SK-N-SH (cell line): ENCODE data around the gene TFPI2.

Experiments used
- CHD2 ChIP-seq: fragments of 150-350 bp; IDR thresholded peaks from 2 replicates; pipeline ENCODE4 v1.6.1; 2018; ENCODE audit warnings: low read length; ENCODE audit not compliant: partially characterized antibody
- ELF1 ChIP-seq: IDR thresholded peaks from 2 replicates; pipeline ENCODE4 v1.4.0; 2012
- EP300 ChIP-seq, 2 experiments: IDR thresholded peaks; 2 replicates each; pipeline versions ENCODE4 v1.4.0 to v1.6.1; 2012; ENCODE audit warnings: borderline replicate concordance in 1 of 2, low read depth in 1 of 2, low read length in 1 of 2
- EZH2phosphoT487 ChIP-seq: fragments of 200-600 bp; sonication (generic); IDR thresholded peaks from 2 replicates; pipeline ENCODE4 v1.6.1; 2017; ENCODE audit warnings: low read depth, mixed run types, mild to moderate bottlenecking, antibody characterized with exemption, moderate library complexity, borderline replicate concordance
- JUND ChIP-seq: IDR thresholded peaks from 2 replicates; pipeline ENCODE4 v1.4.0; 2012
- NFIC ChIP-seq: IDR thresholded peaks from 2 replicates; pipeline ENCODE4 v1.4.0; 2012; ENCODE audit warnings: borderline replicate concordance
- NRF1 ChIP-seq: IDR thresholded peaks from 2 replicates; pipeline ENCODE4 v1.6.1; 2012; ENCODE audit warnings: low read depth, mild to moderate bottlenecking, low read length
- PBX3 ChIP-seq: IDR thresholded peaks from 2 replicates; pipeline ENCODE4; 2012
- POLR2AphosphoS5 ChIP-seq: IDR thresholded peaks from 2 replicates; pipeline ENCODE4 v1.6.1; 2012; ENCODE audit warnings: low read depth, low read length
- TAF1 ChIP-seq: IDR thresholded peaks from 2 replicates; pipeline ENCODE4 v1.6.1; 2012; ENCODE audit warnings: low read depth, mild to moderate bottlenecking, low read length, moderate library complexity, borderline replicate concordance
- YY1 ChIP-seq: IDR thresholded peaks from 2 replicates; pipeline ENCODE4 v1.4.0; 2012; ENCODE audit warnings: low read depth, mild to moderate bottlenecking
- TF ChIP-seq, protein P1 (sequence below): fragments of 200-600 bp; sonication (generic); IDR thresholded peaks from 2 replicates; pipeline ENCODE4 v1.6.1; 2017; ENCODE audit warnings: antibody characterized with exemption, mild to moderate bottlenecking, moderate library complexity
- TF ChIP-seq, protein P2 (sequence below): IDR thresholded peaks from 2 replicates; pipeline ENCODE4 v1.4.0; 2012; ENCODE audit warnings: low read depth, borderline replicate concordance

GRCh38 chr7:93920496-93921182 lies 30.1 kb upstream of the TFPI2 start:
- no peak for TF ChIP-seq TAF1
- no peak for TF ChIP-seq CHD2
- no peak for TF ChIP-seq PBX3
- TF ChIP-seq, protein P1, sequence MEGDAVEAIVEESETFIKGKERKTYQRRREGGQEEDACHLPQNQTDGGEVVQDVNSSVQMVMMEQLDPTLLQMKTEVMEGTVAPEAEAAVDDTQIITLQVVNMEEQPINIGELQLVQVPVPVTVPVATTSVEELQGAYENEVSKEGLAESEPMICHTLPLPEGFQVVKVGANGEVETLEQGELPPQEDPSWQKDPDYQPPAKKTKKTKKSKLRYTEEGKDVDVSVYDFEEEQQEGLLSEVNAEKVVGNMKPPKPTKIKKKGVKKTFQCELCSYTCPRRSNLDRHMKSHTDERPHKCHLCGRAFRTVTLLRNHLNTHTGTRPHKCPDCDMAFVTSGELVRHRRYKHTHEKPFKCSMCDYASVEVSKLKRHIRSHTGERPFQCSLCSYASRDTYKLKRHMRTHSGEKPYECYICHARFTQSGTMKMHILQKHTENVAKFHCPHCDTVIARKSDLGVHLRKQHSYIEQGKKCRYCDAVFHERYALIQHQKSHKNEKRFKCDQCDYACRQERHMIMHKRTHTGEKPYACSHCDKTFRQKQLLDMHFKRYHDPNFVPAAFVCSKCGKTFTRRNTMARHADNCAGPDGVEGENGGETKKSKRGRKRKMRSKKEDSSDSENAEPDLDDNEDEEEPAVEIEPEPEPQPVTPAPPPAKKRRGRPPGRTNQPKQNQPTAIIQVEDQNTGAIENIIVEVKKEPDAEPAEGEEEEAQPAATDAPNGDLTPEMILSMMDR, result no peak
- no peak for TF ChIP-seq YY1
- TF ChIP-seq POLR2AphosphoS5, result no peak
- TF ChIP-seq EZH2phosphoT487, result no peak
- TF ChIP-seq, protein P2, sequence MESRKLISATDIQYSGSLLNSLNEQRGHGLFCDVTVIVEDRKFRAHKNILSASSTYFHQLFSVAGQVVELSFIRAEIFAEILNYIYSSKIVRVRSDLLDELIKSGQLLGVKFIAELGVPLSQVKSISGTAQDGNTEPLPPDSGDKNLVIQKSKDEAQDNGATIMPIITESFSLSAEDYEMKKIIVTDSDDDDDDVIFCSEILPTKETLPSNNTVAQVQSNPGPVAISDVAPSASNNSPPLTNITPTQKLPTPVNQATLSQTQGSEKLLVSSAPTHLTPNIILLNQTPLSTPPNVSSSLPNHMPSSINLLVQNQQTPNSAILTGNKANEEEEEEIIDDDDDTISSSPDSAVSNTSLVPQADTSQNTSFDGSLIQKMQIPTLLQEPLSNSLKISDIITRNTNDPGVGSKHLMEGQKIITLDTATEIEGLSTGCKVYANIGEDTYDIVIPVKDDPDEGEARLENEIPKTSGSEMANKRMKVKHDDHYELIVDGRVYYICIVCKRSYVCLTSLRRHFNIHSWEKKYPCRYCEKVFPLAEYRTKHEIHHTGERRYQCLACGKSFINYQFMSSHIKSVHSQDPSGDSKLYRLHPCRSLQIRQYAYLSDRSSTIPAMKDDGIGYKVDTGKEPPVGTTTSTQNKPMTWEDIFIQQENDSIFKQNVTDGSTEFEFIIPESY, result no peak
- no peak for TF ChIP-seq JUND
- TF ChIP-seq NFIC, result no peak
- TF ChIP-seq NRF1, result no peak
- no peak for TF ChIP-seq EP300 (IDR thresholded peaks at IDR 0.05; ENCODE audit: borderline replicate concordance in 1 of 2, low read depth in 1 of 2, low read length in 1 of 2)
- no peak for TF ChIP-seq ELF1
